WTC11 (cell line): Measurements from ENCODE around the gene KPNA4.

Experiments used
- ATF3 ChIP-seq: sonication (generic); formaldehyde crosslinking; conservative IDR thresholded peaks from 2 replicates; pipeline ENCODE4 v1.8.1; 2022; ENCODE audit warnings: mild to moderate bottlenecking, missing genetic modification reagents
- CTCF ChIP-seq: fragments of 200-600 bp; IDR thresholded peaks from 2 replicates; pipeline ENCODE4 v1.8.0; 2022; ENCODE audit warnings: antibody characterized with exemption
- ESRRA ChIP-seq: sonication (generic); formaldehyde crosslinking; IDR thresholded peaks from 2 replicates; pipeline ENCODE4 v1.8.1; 2022; ENCODE audit warnings: mild to moderate bottlenecking, missing genetic modification reagents, borderline replicate concordance
- ETV6 ChIP-seq: sonication (generic); formaldehyde crosslinking; IDR thresholded peaks from 2 replicates; pipeline ENCODE4 v1.8.1; 2022; ENCODE audit warnings: mild to moderate bottlenecking, missing genetic modification reagents
- MAX ChIP-seq: sonication (generic); formaldehyde crosslinking; IDR thresholded peaks from 2 replicates; pipeline ENCODE4 v1.8.0; 2022; ENCODE audit warnings: mild to moderate bottlenecking, missing genetic modification reagents
- MYBL2 ChIP-seq: sonication (generic); formaldehyde crosslinking; IDR thresholded peaks from 2 replicates; pipeline ENCODE4 v1.8.1; 2023; ENCODE audit warnings: mild to moderate bottlenecking, moderate library complexity, missing genetic modification reagents
- RORB ChIP-seq: fragments of 250-450 bp; sonication (Bioruptor Pico); IDR thresholded peaks from 2 replicates; pipeline ENCODE4 v1.9.0; 2021; ENCODE audit warnings: mild to moderate bottlenecking
- USF2 ChIP-seq: sonication (generic); formaldehyde crosslinking; IDR thresholded peaks from 2 replicates; pipeline ENCODE4 v1.8.1; 2023; ENCODE audit warnings: mild to moderate bottlenecking, missing genetic modification reagents, moderate library complexity

- TF ChIP-seq ESRRA (CRISPR knock-in tag), result no peak
- no peak for TF ChIP-seq CTCF
- no peak for TF ChIP-seq MAX (CRISPR knock-in tag)
- TF ChIP-seq RORB (CRISPR knock-in tag), result no peak
- TF ChIP-seq ATF3 (CRISPR knock-in tag), result no peak
- no peak for TF ChIP-seq MYBL2 (CRISPR knock-in tag)
- TF ChIP-seq USF2, result no peak
- TF ChIP-seq ETV6 (CRISPR knock-in tag), result no peak
These were observed 116.3 kb downstream of the KPNA4 start for GRCh38 chr3:160448845-160449635.
